SK-N-SH (cell line): ENCODE measurements around the gene KIAA0513.

Source experiments
- CHD2 ChIP-seq: fragments of 150-350 bp; IDR thresholded peaks from 2 replicates; pipeline ENCODE4 v1.6.1; 2018; ENCODE audit warnings: low read length; ENCODE audit not compliant: partially characterized antibody
- CTCF ChIP-seq: fragments of 200-600 bp; sonication (generic); IDR thresholded peaks from 2 replicates; pipeline ENCODE4 v1.6.1; 2017; ENCODE audit warnings: antibody characterized with exemption, mild to moderate bottlenecking, moderate library complexity
- EP300 ChIP-seq, 2 experiments: IDR thresholded peaks; 2 replicates each; pipeline versions ENCODE4 v1.4.0 to v1.6.1; 2012; ENCODE audit warnings: borderline replicate concordance in 1 of 2, low read depth in 1 of 2, low read length in 1 of 2
- EZH2phosphoT487 ChIP-seq: fragments of 200-600 bp; sonication (generic); IDR thresholded peaks from 2 replicates; pipeline ENCODE4 v1.6.1; 2017; ENCODE audit warnings: low read depth, mixed run types, mild to moderate bottlenecking, antibody characterized with exemption, moderate library complexity, borderline replicate concordance
- GABPA ChIP-seq: IDR thresholded peaks from 2 replicates; pipeline ENCODE4 v1.4.0; 2012; ENCODE audit warnings: low read depth, mild to moderate bottlenecking
- MEF2A ChIP-seq: IDR thresholded peaks from 2 replicates; pipeline ENCODE4 v1.4.0; 2012; ENCODE audit warnings: low read depth, borderline replicate concordance
- NRF1 ChIP-seq: IDR thresholded peaks from 2 replicates; pipeline ENCODE4 v1.6.1; 2012; ENCODE audit warnings: low read depth, mild to moderate bottlenecking, low read length
- POLR2AphosphoS5 ChIP-seq: IDR thresholded peaks from 2 replicates; pipeline ENCODE4 v1.6.1; 2012; ENCODE audit warnings: low read depth, low read length
- REST ChIP-seq: IDR thresholded peaks from 2 replicates; pipeline ENCODE4 v1.6.1; 2012; ENCODE audit warnings: mild to moderate bottlenecking, low read depth, low read length, moderate library complexity
- RXRA ChIP-seq: IDR thresholded peaks from 2 replicates; pipeline ENCODE4 v1.4.0; 2012; ENCODE audit warnings: low read depth, mild to moderate bottlenecking, borderline replicate concordance
- SIN3A ChIP-seq: IDR thresholded peaks from 2 replicates; pipeline ENCODE4 v1.6.1; 2012; ENCODE audit warnings: low read depth, mild to moderate bottlenecking, low read length, moderate library complexity, borderline replicate concordance
- TCF12 ChIP-seq: IDR thresholded peaks from 2 replicates; pipeline ENCODE4 v1.4.0; 2012

GRCh38 chr16:85018529-85019236, 8.9 kb upstream of the KIAA0513 start:
- no peak for TF ChIP-seq NRF1
- no peak for TF ChIP-seq EP300 (IDR thresholded peaks at IDR 0.05; ENCODE audit: borderline replicate concordance in 1 of 2, low read depth in 1 of 2, low read length in 1 of 2)
- TF ChIP-seq TCF12, result no peak
- no peak for TF ChIP-seq CTCF
- TF ChIP-seq RXRA, result no peak
- TF ChIP-seq GABPA, result no peak
- TF ChIP-seq CHD2, result no peak
- TF ChIP-seq EZH2phosphoT487, result no peak
- TF ChIP-seq MEF2A, result no peak
- no peak for TF ChIP-seq SIN3A
- TF ChIP-seq REST, result no peak
- TF ChIP-seq POLR2AphosphoS5, result no peak
